ENCODE data around the gene SLC39A7.
A peak's percentile ranks its signal among the peaks of the same experiment; 100 is the strongest.

Gene SLC39A7, protein sequence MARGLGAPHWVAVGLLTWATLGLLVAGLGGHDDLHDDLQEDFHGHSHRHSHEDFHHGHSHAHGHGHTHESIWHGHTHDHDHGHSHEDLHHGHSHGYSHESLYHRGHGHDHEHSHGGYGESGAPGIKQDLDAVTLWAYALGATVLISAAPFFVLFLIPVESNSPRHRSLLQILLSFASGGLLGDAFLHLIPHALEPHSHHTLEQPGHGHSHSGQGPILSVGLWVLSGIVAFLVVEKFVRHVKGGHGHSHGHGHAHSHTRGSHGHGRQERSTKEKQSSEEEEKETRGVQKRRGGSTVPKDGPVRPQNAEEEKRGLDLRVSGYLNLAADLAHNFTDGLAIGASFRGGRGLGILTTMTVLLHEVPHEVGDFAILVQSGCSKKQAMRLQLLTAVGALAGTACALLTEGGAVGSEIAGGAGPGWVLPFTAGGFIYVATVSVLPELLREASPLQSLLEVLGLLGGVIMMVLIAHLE

GRCh38 chr6:33200219-33201146 lies at the start of gene SLC39A7, which contains the start of gene RXRB:
SLC39A7 (plus strand) TSS chr6:33200867; CDS start chr6:33201246, 379 bp downstream.
RXRB (minus strand) TSS chr6:33200665; CDS start chr6:33200476, 189 bp downstream.
- peak; percentile 97 to 98 for DNase-seq

DNA sequence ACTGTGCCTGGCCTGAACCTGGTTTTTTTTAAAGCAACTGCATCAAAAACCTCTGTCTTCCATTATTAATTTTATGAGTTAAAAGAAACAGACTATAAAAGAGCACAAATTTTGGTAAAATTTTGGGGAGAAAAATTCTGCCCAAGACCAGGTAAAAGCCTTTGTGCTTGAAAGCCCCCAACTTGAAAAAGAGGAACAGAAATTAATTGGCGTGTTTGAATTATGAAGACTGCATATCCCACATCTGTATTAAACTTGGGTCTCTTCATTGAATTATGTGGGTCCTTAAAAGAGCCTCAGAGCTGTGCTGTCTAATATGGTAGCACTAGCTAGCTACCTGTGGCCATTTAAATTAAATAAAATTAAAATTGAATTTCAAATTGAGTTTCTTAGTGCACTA lies 49.6 kb upstream of the SLC39A7 start:
- no peak for DNase-seq

- DNase-seq, result no peak
These were observed 46.3 kb upstream of the SLC39A7 start for GRCh38 chr6:33154349-33154748.

DNA sequence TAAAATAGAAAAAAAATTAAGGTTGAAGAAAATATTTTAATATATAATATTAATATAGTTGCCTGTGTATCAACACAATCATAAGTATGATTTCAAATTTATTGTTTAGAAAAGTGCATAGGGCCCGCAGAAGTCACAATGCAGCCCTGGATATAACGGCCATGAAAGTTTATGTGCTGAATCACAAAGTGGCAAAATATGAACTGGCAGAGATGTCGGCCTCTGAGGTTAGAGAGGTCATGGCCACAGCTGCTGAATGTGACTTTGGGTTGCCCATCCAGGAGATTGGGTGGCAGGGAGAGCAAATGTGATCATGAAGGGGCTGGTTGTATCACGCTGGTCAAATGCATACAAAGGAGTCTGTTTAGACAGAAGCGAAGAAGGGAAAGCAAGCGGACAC lies 44.1 kb upstream of the SLC39A7 start:
- DNase-seq, result no peak

GRCh38 chr6:33156964-33157363 lies 43.7 kb upstream of the SLC39A7 start:
- no peak for DNase-seq

DNA sequence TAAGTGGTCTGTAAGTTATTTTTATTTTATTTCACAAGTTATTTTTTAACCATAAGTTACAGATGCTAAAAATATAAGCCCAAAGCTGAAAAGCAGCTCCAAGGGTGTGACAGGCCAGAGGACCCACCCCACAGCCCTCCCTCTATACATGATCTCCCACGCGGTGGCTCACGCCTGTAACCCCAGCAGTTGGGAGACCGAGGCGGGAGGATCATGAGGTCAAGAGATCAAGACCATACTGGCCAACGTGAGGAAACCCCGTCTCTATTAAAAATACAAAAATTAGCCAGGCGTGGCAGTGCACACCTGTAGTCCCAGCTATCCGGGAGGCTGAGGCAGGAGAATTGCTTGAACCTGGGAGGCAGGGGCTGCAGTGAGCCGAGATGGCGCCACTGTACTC lies 40.6 kb upstream of the SLC39A7 start:
- DNase-seq, result no peak

DNA sequence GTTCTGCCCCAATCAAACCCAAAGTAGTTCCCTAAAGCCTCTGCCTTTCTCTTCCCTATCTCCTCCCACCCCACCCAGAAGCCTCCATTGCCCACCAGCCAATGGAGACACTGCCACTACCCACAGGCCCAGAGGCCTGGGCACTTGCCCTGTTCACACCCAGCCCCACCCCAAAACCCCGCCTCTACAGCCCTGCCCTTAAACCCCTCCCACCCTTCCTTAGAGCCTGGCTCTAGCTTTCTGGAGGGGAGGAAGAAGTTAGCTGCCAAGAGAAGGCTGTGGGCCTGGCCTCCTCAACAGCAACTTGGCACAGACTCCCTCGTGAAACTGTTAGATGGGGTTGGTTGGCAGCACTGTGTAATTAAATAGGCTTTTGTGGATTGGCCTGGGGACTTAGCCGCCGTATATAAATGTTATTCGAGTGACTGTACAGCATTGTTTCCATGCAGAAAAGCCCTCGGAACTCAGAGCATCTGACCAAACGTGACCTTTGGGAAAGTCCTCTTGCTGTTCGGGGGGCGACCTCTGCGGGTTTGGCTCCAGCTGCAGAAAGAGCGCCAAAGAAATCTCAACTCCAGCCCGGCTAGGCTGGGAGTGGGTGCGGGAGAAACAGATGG lies 39.8 kb upstream of the SLC39A7 start:
- peak in 1 of 2 experiments; percentile 51 for DNase-seq

- peak in 1 of 2 experiments; percentile 52 for DNase-seq
These were observed 39.0 kb upstream of the SLC39A7 start for GRCh38 chr6:33161354-33162331.

- DNase-seq, result no peak
These were observed 37.1 kb upstream of the SLC39A7 start for GRCh38 chr6:33163540-33163939.

GRCh38 chr6:33164176-33164575 lies 36.5 kb upstream of the SLC39A7 start:
- DNase-seq, result no peak

DNA sequence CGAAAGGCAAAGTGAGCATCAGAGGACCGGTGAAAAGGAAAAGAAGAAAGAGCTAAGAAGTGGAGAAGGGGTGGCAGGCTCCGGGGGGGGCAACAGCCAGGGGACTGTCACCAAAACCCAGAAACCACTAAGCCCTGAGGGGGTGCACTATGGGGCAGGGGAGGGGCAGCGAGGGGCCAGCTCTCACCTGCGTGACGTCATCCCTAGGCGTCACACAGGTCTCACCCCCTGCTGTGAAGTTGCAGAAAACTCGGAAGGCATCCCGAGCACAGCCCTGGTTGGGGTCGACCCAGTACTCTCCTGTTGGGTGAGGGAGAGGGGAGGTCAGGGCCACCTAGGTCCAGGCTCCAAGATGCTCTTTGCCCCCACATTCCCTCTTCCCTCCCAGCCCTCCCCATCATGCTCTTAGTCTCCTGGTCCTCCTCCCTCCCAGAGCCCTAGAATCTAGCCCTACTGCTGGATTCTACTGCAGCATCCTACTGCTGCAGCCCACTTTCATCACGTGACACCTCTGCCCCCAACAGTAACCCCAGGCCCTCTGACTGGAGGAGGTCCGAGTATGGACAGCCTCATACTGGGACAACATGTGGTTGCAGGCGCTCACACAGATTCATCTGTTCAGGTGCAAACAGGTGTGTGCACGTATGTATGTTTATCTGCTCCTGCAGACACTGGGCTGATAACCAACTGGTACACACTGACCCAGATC lies 35.8 kb upstream of the SLC39A7 start:
- DNase-seq, result no peak

- no peak for DNase-seq
These were observed 34.9 kb upstream of the SLC39A7 start for GRCh38 chr6:33165581-33166258.

GRCh38 chr6:33166363-33166762 lies 34.3 kb upstream of the SLC39A7 start:
- no peak for DNase-seq

DNA sequence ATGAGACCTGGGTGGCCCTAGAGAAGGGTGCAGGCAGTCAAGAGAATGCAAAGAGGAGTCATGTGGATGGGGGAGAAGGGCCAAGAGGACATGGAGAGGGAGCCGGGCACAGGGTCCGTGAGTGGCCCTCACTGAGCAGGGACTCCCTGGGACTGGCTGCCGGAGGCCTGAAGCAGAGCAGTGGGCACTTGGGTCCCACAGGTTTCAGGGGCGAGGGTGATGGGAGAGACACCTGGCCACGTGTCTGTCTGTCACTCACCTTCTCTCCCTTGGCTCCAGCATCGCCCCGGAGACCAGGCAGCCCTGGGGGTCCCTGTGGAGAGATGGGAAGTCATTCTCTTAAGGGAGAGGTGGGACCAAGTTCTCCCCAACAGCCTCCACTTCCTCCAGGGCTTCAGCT lies 33.9 kb upstream of the SLC39A7 start:
- DNase-seq, result no peak

DNA sequence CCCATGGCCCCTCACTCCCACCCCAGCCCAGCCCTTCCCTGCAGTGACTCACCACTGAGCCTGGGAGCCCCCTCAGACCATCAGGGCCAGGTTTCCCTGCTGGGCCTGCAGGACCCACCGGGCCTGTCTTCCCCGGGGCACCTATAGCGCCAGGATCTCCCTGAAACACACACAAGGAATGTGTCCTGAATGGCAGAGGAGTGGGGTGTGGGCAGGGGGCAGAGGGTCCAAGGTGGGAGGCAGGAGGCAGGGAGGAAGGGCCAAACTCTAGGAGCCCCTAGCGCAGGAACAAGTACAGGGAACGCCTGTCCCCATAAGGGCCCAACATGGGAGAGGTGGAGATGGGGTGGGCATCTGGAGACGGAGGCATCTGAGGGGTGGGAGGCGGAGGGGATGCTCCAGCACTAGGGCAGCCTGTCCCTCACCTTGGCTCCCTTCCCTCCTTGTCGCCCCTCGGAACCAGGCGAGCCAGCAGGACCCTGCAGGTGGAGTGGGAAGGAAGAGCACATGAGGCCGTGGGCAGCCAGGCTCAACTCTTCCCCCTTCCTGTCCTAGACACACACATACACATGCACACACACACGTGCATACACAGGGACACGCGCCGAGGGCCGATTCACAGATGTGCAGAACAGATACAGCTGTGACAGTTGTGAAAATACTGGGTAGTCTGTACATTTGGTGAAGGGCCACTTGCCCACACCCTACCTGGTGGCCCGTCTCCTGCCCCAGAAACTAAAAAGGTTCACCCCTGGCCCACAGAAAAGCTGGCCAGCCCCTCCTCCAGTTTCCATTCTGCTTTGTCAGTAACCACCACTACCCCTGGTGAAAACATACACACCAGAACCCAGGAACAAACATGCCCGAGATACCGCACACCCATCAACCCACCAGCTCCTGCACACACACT lies 33.0 kb upstream of the SLC39A7 start:
- DNase-seq, result no peak

DNA sequence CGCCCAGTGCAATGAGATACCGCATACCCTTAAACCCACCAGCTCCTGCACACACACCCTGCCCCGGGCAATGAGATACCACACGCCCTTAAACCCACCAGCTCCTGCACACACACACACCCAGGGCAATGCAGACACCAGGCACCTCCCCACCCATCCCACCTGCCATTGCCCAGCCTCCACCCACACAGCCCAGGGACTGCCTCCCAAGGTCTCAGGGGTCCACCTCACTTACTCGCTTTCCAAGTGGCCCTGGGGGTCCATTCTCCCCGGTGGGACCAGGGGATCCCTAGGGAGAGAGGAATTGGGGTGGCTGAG lies 32.4 kb upstream of the SLC39A7 start:
- DNase-seq, result no peak

GRCh38 chr6:33168639-33169038 lies 32.0 kb upstream of the SLC39A7 start:
- DNase-seq, result no peak

DNA sequence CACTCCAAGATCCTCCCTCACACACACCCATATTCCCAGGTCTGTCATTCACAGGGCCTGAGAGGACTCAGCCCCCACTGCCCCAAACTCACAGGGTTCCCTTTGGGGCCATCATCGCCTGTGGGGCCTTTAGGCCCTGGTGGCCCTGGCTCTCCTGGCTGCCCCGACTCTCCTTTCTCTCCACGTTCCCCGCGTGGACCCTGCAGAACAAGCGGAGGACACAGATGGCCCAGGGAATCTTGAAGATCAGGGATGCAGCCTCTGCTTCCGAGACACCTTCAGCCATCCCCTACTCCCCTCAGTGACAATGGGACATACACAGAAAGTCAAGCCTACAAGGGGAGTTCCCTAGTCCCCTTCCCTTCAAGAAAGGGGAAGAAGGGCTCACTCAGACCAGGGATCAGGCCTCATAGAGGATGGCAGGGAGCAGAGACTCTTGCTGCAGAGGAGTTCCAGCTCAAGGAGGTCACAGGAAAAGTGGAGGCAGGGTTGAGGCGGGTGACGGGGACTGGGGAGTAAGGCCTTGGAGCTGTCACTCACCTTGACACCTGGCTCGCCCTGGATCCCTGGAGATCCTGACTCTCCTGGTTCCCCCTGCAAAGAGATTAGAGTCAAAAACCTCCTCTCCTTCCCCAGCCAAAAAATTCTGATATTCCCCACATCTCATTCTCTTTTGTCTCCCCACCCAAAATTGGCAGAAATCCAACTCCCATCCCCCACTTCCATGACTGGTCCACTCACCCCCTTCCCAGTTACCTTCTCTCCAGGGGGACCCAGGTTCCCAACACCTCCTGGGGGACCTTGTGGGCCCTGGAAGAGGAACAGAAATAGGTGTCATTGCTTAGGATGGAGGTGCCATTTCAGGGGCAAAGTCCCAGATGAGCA lies 31.1 kb upstream of the SLC39A7 start:
- no peak for DNase-seq

Measured in SW 1271 (cell line).